ENCODE results near the gene MUC20. TPM values are rescaled to one million over a fixed set of nuclear protein-coding genes. Genes with fewer than 3 reads are reported as not detected.

The MUC20 gene
- total RNA-seq, 1 experiment from 2014 or later = not detected

GRCh38 chr3:195703776-195704175 lies 17.0 kb upstream of the MUC20 start:
- H3K27me3 ChIP-seq (ENCODE audit: control insufficient read depth, insufficient read depth, low read length) = no peaks in the 10 kb centered on the region
- DNase-seq (ENCODE audit: low read depth, low spot score) (no peak), ATAC-seq (no peak)
- in situ Hi-C loops (cut with HindIII; ENCODE audit: low pct_unique_long_range_greater_than_20kb, low sequenced_read_pairs) = no loop called here
- no peak overlapping the region for H3K4me3 ChIP-seq (ENCODE audit: low read depth in 2 of 2, low read length in 2 of 2)
- TF ChIP-seq TCF7L2 (IDR thresholded peaks at IDR 0.05; ENCODE audit: low read depth, low read length) = no peak
- TF ChIP-seq POLR2AphosphoS5 (IDR thresholded peaks at IDR 0.05; ENCODE audit: low read depth, low read length) = no peak
- TF ChIP-seq, protein P1, sequence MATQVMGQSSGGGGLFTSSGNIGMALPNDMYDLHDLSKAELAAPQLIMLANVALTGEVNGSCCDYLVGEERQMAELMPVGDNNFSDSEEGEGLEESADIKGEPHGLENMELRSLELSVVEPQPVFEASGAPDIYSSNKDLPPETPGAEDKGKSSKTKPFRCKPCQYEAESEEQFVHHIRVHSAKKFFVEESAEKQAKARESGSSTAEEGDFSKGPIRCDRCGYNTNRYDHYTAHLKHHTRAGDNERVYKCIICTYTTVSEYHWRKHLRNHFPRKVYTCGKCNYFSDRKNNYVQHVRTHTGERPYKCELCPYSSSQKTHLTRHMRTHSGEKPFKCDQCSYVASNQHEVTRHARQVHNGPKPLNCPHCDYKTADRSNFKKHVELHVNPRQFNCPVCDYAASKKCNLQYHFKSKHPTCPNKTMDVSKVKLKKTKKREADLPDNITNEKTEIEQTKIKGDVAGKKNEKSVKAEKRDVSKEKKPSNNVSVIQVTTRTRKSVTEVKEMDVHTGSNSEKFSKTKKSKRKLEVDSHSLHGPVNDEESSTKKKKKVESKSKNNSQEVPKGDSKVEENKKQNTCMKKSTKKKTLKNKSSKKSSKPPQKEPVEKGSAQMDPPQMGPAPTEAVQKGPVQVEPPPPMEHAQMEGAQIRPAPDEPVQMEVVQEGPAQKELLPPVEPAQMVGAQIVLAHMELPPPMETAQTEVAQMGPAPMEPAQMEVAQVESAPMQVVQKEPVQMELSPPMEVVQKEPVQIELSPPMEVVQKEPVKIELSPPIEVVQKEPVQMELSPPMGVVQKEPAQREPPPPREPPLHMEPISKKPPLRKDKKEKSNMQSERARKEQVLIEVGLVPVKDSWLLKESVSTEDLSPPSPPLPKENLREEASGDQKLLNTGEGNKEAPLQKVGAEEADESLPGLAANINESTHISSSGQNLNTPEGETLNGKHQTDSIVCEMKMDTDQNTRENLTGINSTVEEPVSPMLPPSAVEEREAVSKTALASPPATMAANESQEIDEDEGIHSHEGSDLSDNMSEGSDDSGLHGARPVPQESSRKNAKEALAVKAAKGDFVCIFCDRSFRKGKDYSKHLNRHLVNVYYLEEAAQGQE (IDR thresholded peaks at IDR 0.05; ENCODE audit: insufficient read depth in 1 of 2, low read depth in 2 of 2, low read length in 1 of 2) = no peak
- TF ChIP-seq SIN3A (IDR thresholded peaks at IDR 0.05; ENCODE audit: borderline replicate concordance, insufficient read depth, low read depth, low read length) = no peak
- TF ChIP-seq CTCF (IDR thresholded peaks at IDR 0.05) = no peak
- ChIA-PET CTCF (interaction anchor here (0.6 kb wide), 1 partner anchor 87 kb away, joined by 3 read pairs; no protein-coding TSS in a partner anchor), POLR2A (no interaction called here)
- no peaks in the 10 kb centered on the region for H3K36me3 ChIP-seq (ENCODE audit: control insufficient read depth, insufficient read depth, low read length)
- no TSS peak for BruUV-seq (replicated peaks)
- H3K9me3 ChIP-seq (ENCODE audit: control insufficient read depth, insufficient read depth, low read depth, low read length) = no peaks in the 10 kb centered on the region
- intact Hi-C loops (cut with micrococcal nuclease; ENCODE audit: unreplicated experiment) = no loop called here
- H3K27ac ChIP-seq (ENCODE audit: low read length) = no peak overlapping the region
- no peaks in the 10 kb centered on the region for H3K4me1 ChIP-seq (ENCODE audit: control insufficient read depth, insufficient read depth, low read length)

GRCh38 chr3:195704433-195704999 lies 16.3 kb upstream of the MUC20 start:
- no peaks in the 10 kb centered on the region for H3K9me3 ChIP-seq (ENCODE audit: control insufficient read depth, insufficient read depth, low read depth, low read length)
- H3K4me1 ChIP-seq (ENCODE audit: control insufficient read depth, insufficient read depth, low read length) = no peaks in the 10 kb centered on the region
- H3K4me3 ChIP-seq (ENCODE audit: low read depth in 2 of 2, low read length in 2 of 2) = no peak overlapping the region
- no peaks in the 10 kb centered on the region for H3K27me3 ChIP-seq (ENCODE audit: control insufficient read depth, insufficient read depth, low read length)
- no peak for ATAC-seq
- intact Hi-C loops (cut with micrococcal nuclease; ENCODE audit: unreplicated experiment) = no loop called here
- BruUV-seq (replicated peaks) = no TSS peak
- no peak for TF ChIP-seq POLR2AphosphoS5 (IDR thresholded peaks at IDR 0.05; ENCODE audit: low read depth, low read length)
- TF ChIP-seq CTCF (IDR thresholded peaks at IDR 0.05) = no peak
- no peak for TF ChIP-seq SIN3A (IDR thresholded peaks at IDR 0.05; ENCODE audit: borderline replicate concordance, insufficient read depth, low read depth, low read length)
- TF ChIP-seq TCF7L2 (IDR thresholded peaks at IDR 0.05; ENCODE audit: low read depth, low read length) = no peak
- TF ChIP-seq, protein P1 (IDR thresholded peaks at IDR 0.05; ENCODE audit: insufficient read depth in 1 of 2, low read depth in 2 of 2, low read length in 1 of 2) = no peak
- no peak for DNase-seq (ENCODE audit: low read depth, low spot score)
- ChIA-PET POLR2A (no interaction called here), CTCF (interaction anchor here (0.6 kb wide), 1 partner anchor 86 kb away, joined by 3 read pairs; no protein-coding TSS in a partner anchor)
- H3K27ac ChIP-seq (ENCODE audit: low read length) = no peak overlapping the region
- H3K36me3 ChIP-seq (ENCODE audit: control insufficient read depth, insufficient read depth, low read length) = no peaks in the 10 kb centered on the region
- in situ Hi-C loops (cut with HindIII; ENCODE audit: low pct_unique_long_range_greater_than_20kb, low sequenced_read_pairs) = no loop called here
